ENCODE data around the gene TIGIT. TPM values are rescaled to one million over a fixed set of nuclear protein-coding genes. Genes with fewer than 3 reads are reported as not detected.
A peak's percentile ranks its signal among the peaks of the same experiment; 100 is the strongest.

TIGIT gene
- total and polyA plus RNA-seq, 10 of the 15 experiments (the other 5 are each of a cell fraction or from before 2014, with no cell fraction given): 0.08 to 4.7 (median 0.94) TPM

DNA sequence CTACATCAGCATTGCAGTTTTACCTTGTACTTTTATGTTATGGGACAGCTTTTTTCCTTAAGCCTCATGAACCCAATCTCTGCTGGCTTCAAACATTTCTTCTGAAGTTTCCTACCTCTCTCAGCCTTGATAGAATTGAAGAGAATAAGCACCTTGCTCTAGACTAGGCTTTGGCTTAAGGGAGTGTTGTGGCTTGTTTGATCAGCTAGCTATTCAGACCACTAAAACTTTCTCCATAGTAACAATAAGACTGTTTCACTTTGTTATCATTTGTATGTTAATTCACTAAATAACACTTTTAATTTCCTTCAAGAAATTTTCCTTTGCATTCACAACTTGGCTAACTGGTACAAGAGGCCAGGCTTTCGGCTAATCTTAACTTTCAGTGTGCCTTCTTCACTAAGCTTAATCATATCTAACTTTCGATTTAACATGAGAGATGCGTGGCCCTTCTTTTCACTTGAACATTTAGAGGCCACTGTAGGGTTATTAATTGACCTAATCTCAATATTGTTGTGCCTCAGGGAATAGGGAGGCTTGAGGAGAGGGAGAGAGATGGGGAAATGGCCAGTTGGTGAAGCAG lies 8.1 kb upstream of the TIGIT start (continued):
- TF ChIP-seq IKZF2 (IDR thresholded peaks at IDR 0.05): no peak
- TF ChIP-seq, protein P1, sequence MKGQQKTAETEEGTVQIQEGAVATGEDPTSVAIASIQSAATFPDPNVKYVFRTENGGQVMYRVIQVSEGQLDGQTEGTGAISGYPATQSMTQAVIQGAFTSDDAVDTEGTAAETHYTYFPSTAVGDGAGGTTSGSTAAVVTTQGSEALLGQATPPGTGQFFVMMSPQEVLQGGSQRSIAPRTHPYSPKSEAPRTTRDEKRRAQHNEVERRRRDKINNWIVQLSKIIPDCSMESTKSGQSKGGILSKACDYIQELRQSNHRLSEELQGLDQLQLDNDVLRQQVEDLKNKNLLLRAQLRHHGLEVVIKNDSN (IDR thresholded peaks at IDR 0.05; ENCODE audit: borderline replicate concordance, extremely low read length, insufficient read depth, low read depth, low read length): no peak

DNA sequence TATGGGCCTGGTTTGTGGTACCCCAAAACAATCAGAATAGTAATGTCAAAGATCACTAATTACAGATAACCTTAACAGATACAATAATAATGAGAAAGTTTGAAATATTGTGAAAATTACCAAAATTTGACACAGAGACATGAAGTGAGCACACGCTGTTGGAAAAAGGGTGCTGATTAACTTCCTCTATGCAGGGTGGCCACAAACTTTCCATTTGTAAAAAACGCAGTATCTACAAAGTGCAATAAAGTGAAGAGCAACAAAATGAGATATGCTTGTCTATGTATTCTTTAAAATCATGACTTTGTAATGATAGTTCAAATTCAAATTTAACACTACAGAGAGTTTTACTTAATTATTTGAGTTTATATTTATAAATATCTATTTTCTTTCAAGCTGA lies 7.6 kb upstream of the TIGIT start:
- Histone ChIP-seq H3K79me2 (ENCODE audit: control insufficient read depth, insufficient read depth, low read length) (no peaks in the 10 kb centered on the region), H4K20me1 (ENCODE audit: control insufficient read depth, insufficient read depth) (no peaks in the 10 kb centered on the region), H3K27me3 (replicated peaks in 1 of 2; ENCODE audit: control insufficient read depth in 2 of 2, insufficient read depth in 2 of 2, low read length in 1 of 2) (no peaks in the 10 kb centered on the region), H3K9ac (ENCODE audit: control insufficient read depth, insufficient read depth, low read length) (no peak overlapping the region), H3K4me1 (ENCODE audit: control insufficient read depth, insufficient read depth, low read length) (peaks cover 10% of the 10 kb centered on the region), H2AFZ (ENCODE audit: control insufficient read depth, low read depth, low read length) (peak overlapping the region; percentile 37; the same call in 1 of the 2 replicates), H3K4me3 (no peak overlapping the region), H3K27ac (ENCODE audit: control insufficient read depth, insufficient read depth) (no peak overlapping the region), H3K36me3 (ENCODE audit: control insufficient read depth in 2 of 2, insufficient read depth in 2 of 2, low read length in 1 of 2) (no peaks in the 10 kb centered on the region), H3K4me2 (ENCODE audit: control insufficient read depth, insufficient read depth) (no peak overlapping the region; the same call in 1 of the 2 replicates), H3K9me3 (replicated peaks; ENCODE audit: control insufficient read depth, insufficient read depth, low read length) (no peaks in the 10 kb centered on the region)
- in situ Hi-C loops (cut with MboI) (no loop called here), intact Hi-C loops (cut with micrococcal nuclease; ENCODE audit: unreplicated experiment) (no loop called here)
- WGBS (ENCODE audit: insufficient coverage, insufficient replicate concordance, low lambda C conversion rate, missing lambda C conversion rate): 13% methylated on average over 2 of the region's 2 CpGs
- no peak for ATAC-seq
- RAD21 ChIA-PET (ENCODE audit: unreplicated experiment): no interaction called here
- no peak for DNase-seq (ENCODE audit: low read depth, low spot score)
- POLR2A ChIA-PET: no interaction called here
- FAIRE-seq: no peak
- BruUV-seq (replicated peaks): no TSS peak
- SMC1A ChIA-PET (ENCODE audit: uncharacterized antibody, unreplicated experiment): interaction anchor here (1.1 to 8.1 kb wide), 7 partner anchors 8 to 133 kb away, joined by 3 to 110 read pairs (median 4); no protein-coding TSS in a partner anchor
- CTCF ChIA-PET: interaction anchor here (1.0 to 7.5 kb wide), 6 partner anchors 48 to 133 kb away, joined by 3 to 131 read pairs (median 3); no protein-coding TSS in a partner anchor
- TF ChIP-seq, protein P2, sequence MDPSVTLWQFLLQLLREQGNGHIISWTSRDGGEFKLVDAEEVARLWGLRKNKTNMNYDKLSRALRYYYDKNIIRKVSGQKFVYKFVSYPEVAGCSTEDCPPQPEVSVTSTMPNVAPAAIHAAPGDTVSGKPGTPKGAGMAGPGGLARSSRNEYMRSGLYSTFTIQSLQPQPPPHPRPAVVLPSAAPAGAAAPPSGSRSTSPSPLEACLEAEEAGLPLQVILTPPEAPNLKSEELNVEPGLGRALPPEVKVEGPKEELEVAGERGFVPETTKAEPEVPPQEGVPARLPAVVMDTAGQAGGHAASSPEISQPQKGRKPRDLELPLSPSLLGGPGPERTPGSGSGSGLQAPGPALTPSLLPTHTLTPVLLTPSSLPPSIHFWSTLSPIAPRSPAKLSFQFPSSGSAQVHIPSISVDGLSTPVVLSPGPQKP (IDR thresholded peaks at IDR 0.05; ENCODE audit: low read depth, low read length): no peak
- TF ChIP-seq, protein P3, sequence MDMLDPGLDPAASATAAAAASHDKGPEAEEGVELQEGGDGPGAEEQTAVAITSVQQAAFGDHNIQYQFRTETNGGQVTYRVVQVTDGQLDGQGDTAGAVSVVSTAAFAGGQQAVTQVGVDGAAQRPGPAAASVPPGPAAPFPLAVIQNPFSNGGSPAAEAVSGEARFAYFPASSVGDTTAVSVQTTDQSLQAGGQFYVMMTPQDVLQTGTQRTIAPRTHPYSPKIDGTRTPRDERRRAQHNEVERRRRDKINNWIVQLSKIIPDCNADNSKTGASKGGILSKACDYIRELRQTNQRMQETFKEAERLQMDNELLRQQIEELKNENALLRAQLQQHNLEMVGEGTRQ (IDR thresholded peaks at IDR 0.05; ENCODE audit: borderline replicate concordance, low read depth, low read length): no peak
- TF ChIP-seq, protein P4, sequence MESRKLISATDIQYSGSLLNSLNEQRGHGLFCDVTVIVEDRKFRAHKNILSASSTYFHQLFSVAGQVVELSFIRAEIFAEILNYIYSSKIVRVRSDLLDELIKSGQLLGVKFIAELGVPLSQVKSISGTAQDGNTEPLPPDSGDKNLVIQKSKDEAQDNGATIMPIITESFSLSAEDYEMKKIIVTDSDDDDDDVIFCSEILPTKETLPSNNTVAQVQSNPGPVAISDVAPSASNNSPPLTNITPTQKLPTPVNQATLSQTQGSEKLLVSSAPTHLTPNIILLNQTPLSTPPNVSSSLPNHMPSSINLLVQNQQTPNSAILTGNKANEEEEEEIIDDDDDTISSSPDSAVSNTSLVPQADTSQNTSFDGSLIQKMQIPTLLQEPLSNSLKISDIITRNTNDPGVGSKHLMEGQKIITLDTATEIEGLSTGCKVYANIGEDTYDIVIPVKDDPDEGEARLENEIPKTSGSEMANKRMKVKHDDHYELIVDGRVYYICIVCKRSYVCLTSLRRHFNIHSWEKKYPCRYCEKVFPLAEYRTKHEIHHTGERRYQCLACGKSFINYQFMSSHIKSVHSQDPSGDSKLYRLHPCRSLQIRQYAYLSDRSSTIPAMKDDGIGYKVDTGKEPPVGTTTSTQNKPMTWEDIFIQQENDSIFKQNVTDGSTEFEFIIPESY (IDR thresholded peaks at IDR 0.05): no peak
- TF ChIP-seq YBX1 (IDR thresholded peaks at IDR 0.05) (no peak), SUPT20H (IDR thresholded peaks at IDR 0.05; ENCODE audit: borderline replicate concordance, control insufficient read depth, low read depth, low read length) (no peak), DPF2 (IDR thresholded peaks at IDR 0.05) (no peak), BRCA1 (IDR thresholded peaks at IDR 0.05; ENCODE audit: low read depth, low read length) (no peak), SMC3 (IDR thresholded peaks at IDR 0.05; ENCODE audit: borderline replicate concordance, low read length) (no peak), ESRRA (IDR thresholded peaks at IDR 0.05; ENCODE audit: low read length) (no peak), ATF7 (IDR thresholded peaks at IDR 0.05; ENCODE audit: low read depth) (no peak), ZNF207 (IDR thresholded peaks at IDR 0.05; ENCODE audit: borderline replicate concordance) (no peak)

Data from GM12878 (cell line).